GM19328 (cell line): ENCODE results near the gene SLC46A2.

Experiments used
- ATAC-seq: cut with Tn5 transposase; IDR thresholded peaks from one replicate; pipeline ENCODE4 v1.9.1; 2021; ENCODE audit warnings: mild to moderate bottlenecking, moderate library complexity; ENCODE audit not compliant: unreplicated experiment

Gene SLC46A2

DNA sequence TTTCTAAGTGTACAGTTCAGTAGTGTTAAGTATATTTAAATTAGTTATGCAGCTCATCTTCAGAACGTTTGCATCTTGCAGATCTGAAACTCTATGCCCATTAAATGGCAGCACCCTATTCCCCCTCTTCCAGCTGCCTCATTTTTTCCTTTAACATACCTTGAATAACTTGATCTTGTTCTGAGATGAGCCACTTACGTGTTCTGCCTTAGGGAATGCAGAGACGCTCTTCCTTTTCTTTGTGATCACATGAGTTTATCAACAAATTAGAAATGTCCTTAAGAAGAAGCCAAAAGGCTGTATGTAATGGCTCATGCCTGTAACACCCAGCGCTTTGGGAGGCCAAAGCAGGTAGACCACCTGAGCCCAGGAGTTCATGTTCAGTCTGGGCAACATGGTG lies 57.6 kb downstream of the SLC46A2 start:
- ATAC-seq, result no peak

DNA sequence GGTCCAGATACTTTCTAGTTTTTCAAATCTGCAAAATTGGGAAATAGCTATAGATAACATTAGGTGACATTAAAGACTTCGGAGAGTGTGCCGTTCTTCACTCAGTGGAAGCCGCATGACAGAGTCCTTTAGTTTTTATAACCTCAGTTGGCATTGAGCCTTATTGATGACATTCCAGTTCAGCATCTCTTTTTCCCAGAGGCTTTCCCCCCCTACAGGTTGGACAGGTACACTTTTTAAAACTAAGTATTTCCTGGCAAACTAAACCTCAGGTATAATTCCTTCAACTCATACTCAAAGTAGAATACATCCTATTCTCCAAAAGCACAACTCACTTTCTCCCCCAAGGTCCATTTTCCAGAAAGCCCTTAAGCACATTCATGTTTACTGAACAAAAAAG lies 58.7 kb downstream of the SLC46A2 start:
- no peak for ATAC-seq

DNA sequence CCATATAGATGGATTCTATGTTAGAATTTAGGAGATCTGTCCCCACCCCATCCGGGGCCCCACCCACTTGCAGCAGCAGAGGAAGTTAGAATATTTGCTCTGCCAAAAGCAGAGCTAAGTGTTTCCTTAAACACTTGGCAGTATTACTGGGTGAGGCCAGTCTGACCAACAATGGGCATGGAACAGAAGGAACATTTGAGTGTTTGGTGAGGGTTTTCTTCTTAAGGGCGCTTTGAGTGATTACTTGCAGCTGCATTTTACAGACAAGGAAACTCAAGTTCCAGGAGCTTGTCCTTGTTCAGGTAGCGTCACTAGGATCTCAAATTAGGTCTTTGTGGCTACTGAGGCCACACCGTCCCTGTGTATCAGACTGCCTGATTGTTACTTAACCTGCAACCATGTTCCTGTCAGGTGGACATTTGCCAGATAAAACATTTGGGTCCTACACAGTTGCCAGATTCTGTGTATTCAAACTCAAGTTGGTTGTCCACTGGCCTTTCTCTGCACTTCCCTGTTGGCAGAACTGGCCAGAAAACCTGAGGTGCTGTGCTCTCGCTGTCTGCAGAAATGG lies 59.3 kb downstream of the SLC46A2 start:
- no peak for ATAC-seq
